Osteocyte (in vitro differentiated cells): Measurements from ENCODE around the gene COL15A1. TPM values are rescaled to one million over a fixed set of nuclear protein-coding genes. Genes with fewer than 3 reads are reported as not detected.

Experiments used
- DNase-seq: peaks from one replicate; pipeline ENCODE4 v3.0.0; 2021; ENCODE audit warnings: mixed read lengths; ENCODE audit not compliant: unreplicated experiment; ENCODE audit errors: extremely low spot score
- H3K27ac Mint-ChIP-seq: one replicate; pipeline ENCODE4 v1.8.0; 2021; ENCODE audit warnings: mild to moderate bottlenecking, mixed read lengths; ENCODE audit not compliant: unreplicated experiment
- H3K27me3 Mint-ChIP-seq: one replicate; pipeline ENCODE4 v1.8.0; 2021; ENCODE audit warnings: mixed read lengths; ENCODE audit not compliant: unreplicated experiment
- H3K36me3 Mint-ChIP-seq: one replicate; pipeline ENCODE4 v1.8.0; 2021; ENCODE audit warnings: mixed read lengths; ENCODE audit not compliant: unreplicated experiment
- H3K4me1 Mint-ChIP-seq: one replicate; pipeline ENCODE4 v1.8.0; 2021; ENCODE audit warnings: mixed read lengths; ENCODE audit not compliant: unreplicated experiment
- H3K4me3 Mint-ChIP-seq: one replicate; pipeline ENCODE4 v1.8.0; 2021; ENCODE audit warnings: mild to moderate bottlenecking, moderate library complexity, mixed read lengths; ENCODE audit not compliant: unreplicated experiment
- H3K9me3 Mint-ChIP-seq: one replicate; pipeline ENCODE4 v1.8.0; 2021; ENCODE audit warnings: mixed read lengths; ENCODE audit not compliant: unreplicated experiment
- total RNA-seq: library from RNA; stranded (reverse); gene quantifications from 2 replicates; pipeline ENCODE4 v1.2.1, GENCODE V29; 2021
- TF ChIP-seq, protein P1 (sequence below): fragments of 200-600 bp; sonication (generic); IDR thresholded peaks from 2 replicates; pipeline ENCODE4 v1.5.0; 2021; ENCODE audit warnings: antibody characterized with exemption, mild to moderate bottlenecking, moderate library complexity

COL15A1 gene
- total RNA-seq, 1 donor from 2014 or later = 0.81 TPM

DNA sequence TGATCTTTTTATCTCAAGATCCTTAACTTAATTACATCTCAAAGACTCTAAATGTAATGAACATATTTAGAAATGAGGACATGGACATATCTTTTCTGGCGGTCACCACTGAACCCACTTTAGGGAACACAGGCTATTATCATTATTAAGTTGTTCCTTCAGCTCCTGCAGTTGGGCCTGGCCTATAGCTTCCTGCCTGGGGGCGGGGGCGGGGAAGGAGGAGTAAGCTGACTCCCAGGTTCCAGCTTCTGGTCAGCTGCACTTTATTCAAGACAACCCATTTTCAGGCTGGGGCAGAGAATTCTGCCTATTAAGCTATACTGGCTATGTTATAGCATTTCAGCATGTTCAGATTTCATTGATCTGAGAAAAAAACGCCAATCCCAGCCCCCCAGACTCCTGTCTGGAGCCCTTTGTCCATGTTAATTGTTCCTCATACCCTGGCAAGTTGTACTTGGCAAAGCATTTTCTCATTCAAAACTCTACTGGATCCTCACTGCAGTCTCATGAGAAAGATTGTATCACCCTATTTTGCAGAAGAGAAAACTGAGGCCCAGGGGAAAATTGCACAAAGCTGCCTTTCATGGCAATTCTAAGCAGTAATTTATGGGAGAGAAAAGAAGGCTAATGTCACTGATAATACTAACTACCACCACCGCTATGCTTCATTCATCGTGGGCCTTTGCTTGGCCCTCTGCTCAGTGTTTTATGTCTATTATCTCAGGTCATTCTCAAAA lies 25.1 kb downstream of the COL15A1 start:
- no peak overlapping the region for H3K4me3 Mint-ChIP-seq
- H3K9me3 Mint-ChIP-seq = no peaks in the 10 kb centered on the region
- no peaks in the 10 kb centered on the region for H3K36me3 Mint-ChIP-seq

DNA sequence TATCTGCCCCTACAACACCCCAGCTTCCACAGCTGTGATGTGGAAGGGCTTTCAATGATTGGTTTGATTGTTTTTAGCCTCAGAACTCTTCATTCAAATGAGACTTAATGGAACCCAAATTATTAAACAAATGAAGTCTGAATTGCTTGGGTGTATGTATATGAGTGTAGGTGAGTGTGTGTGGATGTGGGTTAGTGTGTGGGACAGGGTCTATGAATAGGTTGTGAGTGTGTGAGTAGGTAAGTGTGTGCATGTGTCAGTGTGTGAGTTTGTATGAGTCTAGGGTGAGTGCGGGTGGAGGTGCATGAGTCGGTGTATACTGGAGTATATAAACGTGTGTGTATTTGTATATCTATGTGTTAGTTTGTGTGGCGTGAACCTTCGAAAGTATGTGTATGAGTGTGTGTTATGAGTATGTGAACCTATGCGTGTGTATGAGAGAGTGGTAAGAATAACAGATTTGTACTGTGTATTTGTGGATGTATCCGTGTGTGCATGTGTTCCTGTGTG lies 26.9 kb downstream of the COL15A1 start:
- H3K36me3 Mint-ChIP-seq = no peaks in the 10 kb centered on the region
- peaks cover 19% of the 10 kb centered on the region for H3K4me1 Mint-ChIP-seq
- TF ChIP-seq, protein P1, sequence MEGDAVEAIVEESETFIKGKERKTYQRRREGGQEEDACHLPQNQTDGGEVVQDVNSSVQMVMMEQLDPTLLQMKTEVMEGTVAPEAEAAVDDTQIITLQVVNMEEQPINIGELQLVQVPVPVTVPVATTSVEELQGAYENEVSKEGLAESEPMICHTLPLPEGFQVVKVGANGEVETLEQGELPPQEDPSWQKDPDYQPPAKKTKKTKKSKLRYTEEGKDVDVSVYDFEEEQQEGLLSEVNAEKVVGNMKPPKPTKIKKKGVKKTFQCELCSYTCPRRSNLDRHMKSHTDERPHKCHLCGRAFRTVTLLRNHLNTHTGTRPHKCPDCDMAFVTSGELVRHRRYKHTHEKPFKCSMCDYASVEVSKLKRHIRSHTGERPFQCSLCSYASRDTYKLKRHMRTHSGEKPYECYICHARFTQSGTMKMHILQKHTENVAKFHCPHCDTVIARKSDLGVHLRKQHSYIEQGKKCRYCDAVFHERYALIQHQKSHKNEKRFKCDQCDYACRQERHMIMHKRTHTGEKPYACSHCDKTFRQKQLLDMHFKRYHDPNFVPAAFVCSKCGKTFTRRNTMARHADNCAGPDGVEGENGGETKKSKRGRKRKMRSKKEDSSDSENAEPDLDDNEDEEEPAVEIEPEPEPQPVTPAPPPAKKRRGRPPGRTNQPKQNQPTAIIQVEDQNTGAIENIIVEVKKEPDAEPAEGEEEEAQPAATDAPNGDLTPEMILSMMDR = no peak
- H3K4me3 Mint-ChIP-seq = no peak overlapping the region
- no peaks in the 10 kb centered on the region for H3K9me3 Mint-ChIP-seq
- no peak overlapping the region for H3K27ac Mint-ChIP-seq
- peaks cover 61% of the 10 kb centered on the region for H3K27me3 Mint-ChIP-seq
- no peak for DNase-seq

More for the DNA sequence above, 25.1 kb downstream of the COL15A1 start:
- TF ChIP-seq, protein P1 = no peak
- Mint-ChIP-seq H3K4me1 (peaks cover 12% of the 10 kb centered on the region), H3K27me3 (peaks cover 66% of the 10 kb centered on the region), H3K27ac (no peak overlapping the region)
- no peak for DNase-seq

DNA sequence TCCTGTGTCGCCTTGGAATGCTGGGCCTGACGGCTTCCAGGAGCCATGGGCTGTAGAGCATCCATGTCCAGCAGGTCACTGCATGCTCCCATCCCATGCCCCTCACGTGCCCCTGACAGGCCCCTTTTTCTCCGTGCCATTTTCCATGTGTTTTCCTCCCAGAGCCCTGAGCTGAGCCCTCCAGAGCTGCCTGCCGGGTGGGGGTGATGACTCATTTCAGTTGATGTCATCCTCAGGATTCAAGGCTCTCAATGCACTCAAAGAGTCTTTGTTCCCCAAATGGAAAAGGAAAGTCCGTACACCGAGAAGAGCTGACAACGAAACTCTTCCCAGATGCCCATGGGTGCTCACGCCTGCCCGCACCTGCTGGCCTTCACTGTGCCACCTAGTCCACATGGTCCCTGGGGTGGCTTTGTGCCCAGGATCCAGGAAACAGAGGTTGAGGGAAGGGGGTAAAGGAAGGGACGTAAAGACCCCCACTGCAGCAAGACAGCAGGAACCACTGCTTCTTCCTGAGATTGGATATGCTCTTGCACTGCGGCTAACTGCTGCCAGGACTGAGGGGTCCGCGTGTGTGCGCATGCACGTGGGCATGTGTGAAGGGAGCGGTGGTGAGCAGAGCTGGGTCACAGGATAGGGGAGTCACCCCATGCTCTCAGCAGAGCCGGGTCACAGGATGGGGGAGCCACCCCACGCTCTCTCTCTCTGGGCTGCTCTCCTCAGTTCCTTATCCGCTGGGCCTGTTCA lies 27.6 kb downstream of the COL15A1 start:
- TF ChIP-seq, protein P1 = no peak
- peaks cover 68% of the 10 kb centered on the region for H3K27me3 Mint-ChIP-seq
- peak overlapping the region; percentile 1 for H3K27ac Mint-ChIP-seq
- H3K4me3 Mint-ChIP-seq = no peak overlapping the region
- no peaks in the 10 kb centered on the region for H3K9me3 Mint-ChIP-seq
- no peaks in the 10 kb centered on the region for H3K36me3 Mint-ChIP-seq
- DNase-seq = no peak
- peaks cover 21% of the 10 kb centered on the region for H3K4me1 Mint-ChIP-seq

GRCh38 chr9:98971915-98972223 lies 28.2 kb downstream of the COL15A1 start:
- H3K27ac Mint-ChIP-seq = no peak overlapping the region
- peaks cover 21% of the 10 kb centered on the region for H3K4me1 Mint-ChIP-seq
- TF ChIP-seq, protein P1 = no peak

GRCh38 chr9:98972716-98973115 lies 29.0 kb downstream of the COL15A1 start:
- Mint-ChIP-seq H3K27me3 (peaks cover 69% of the 10 kb centered on the region), H3K27ac (no peak overlapping the region), H3K9me3 (no peaks in the 10 kb centered on the region), H3K36me3 (no peaks in the 10 kb centered on the region), H3K4me3 (no peak overlapping the region), H3K4me1 (peaks cover 22% of the 10 kb centered on the region)
- no peak for DNase-seq
- TF ChIP-seq, protein P1 = no peak

More at GRCh38 chr9:98971915-98972223, 28.2 kb downstream of the COL15A1 start:
- no peaks in the 10 kb centered on the region for H3K36me3 Mint-ChIP-seq
- no peak for DNase-seq
- no peak overlapping the region for H3K4me3 Mint-ChIP-seq
- H3K27me3 Mint-ChIP-seq = peaks cover 70% of the 10 kb centered on the region
- H3K9me3 Mint-ChIP-seq = no peaks in the 10 kb centered on the region
